Epithelial cell of esophagus (primary cell): ENCODE data around the gene ZNF487.

Source experiments
- DNase-seq: peaks from one replicate; pipeline ENCODE4 v3.0.0; 2010; ENCODE audit warnings: low read depth
- H3K4me3 ChIP-seq: 2 replicates; pipeline ENCODE4 v1.5.1; 2011; ENCODE audit warnings: mild to moderate bottlenecking, low read length, control low read depth
- CTCF ChIP-seq: IDR thresholded peaks from 2 replicates; pipeline ENCODE4 v1.5.1; 2011; ENCODE audit warnings: low read depth, mild to moderate bottlenecking, low read length, control low read depth, inconsistent platforms; ENCODE audit not compliant: insufficient read depth; ENCODE audit errors: missing control alignments

The ZNF487 gene

GRCh38 chr10:43398939-43399319 is 38.0 kb upstream of the ZNF487 start:
- no peak for DNase-seq
- no peak overlapping the region for H3K4me3 ChIP-seq
- no peak for TF ChIP-seq CTCF

- DNase-seq, result no peak
- no peak for TF ChIP-seq CTCF
- H3K4me3 ChIP-seq, result no peak overlapping the region
Measured at GRCh38 chr10:43399320-43400310, 37.3 kb upstream of the ZNF487 start.

- no peak for TF ChIP-seq CTCF
Measured at GRCh38 chr10:43401627-43402026, 35.3 kb upstream of the ZNF487 start.

GRCh38 chr10:43402176-43402575 is 34.7 kb upstream of the ZNF487 start:
- H3K4me3 ChIP-seq, result no peak overlapping the region
- TF ChIP-seq CTCF, result no peak
- no peak for DNase-seq

More at GRCh38 chr10:43401627-43402026, 35.3 kb upstream of the ZNF487 start:
- no peak for DNase-seq
- no peak overlapping the region for H3K4me3 ChIP-seq

- no peak overlapping the region for H3K4me3 ChIP-seq
- no peak for TF ChIP-seq CTCF
- no peak for DNase-seq
Measured at GRCh38 chr10:43402880-43403452, 33.9 kb upstream of the ZNF487 start.

GRCh38 chr10:43403911-43404703 is 32.8 kb upstream of the ZNF487 start:
- no peak for DNase-seq
- TF ChIP-seq CTCF, result no peak
- no peak overlapping the region for H3K4me3 ChIP-seq
